ENCODE data around the gene VAMP3.

DNA sequence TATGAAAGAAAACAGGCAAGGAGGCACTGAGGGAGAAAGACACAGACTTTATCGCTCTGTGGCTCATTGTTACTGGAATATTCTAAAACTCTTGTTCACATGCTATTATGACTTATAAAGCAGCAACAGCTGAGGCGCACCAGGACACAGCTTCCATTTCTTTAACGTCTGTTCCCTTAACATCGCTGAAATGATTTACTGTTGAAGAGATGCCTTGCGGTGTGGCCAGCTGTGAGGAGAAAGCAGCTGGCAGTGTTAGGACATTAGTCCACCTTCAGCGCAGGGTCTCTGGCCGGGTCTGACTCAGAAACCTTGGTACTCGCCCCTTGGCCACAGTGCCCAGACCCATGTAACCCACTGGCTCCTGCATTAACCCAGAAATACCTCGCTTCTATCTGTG, 9.9 kb downstream of the VAMP3 start:
- TF ChIP-seq, protein P1, sequence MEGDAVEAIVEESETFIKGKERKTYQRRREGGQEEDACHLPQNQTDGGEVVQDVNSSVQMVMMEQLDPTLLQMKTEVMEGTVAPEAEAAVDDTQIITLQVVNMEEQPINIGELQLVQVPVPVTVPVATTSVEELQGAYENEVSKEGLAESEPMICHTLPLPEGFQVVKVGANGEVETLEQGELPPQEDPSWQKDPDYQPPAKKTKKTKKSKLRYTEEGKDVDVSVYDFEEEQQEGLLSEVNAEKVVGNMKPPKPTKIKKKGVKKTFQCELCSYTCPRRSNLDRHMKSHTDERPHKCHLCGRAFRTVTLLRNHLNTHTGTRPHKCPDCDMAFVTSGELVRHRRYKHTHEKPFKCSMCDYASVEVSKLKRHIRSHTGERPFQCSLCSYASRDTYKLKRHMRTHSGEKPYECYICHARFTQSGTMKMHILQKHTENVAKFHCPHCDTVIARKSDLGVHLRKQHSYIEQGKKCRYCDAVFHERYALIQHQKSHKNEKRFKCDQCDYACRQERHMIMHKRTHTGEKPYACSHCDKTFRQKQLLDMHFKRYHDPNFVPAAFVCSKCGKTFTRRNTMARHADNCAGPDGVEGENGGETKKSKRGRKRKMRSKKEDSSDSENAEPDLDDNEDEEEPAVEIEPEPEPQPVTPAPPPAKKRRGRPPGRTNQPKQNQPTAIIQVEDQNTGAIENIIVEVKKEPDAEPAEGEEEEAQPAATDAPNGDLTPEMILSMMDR (IDR thresholded peaks at IDR 0.05; ENCODE audit: poor library complexity) = no peak
- no peak for TF ChIP-seq EZH2 (IDR thresholded peaks at IDR 0.05; ENCODE audit: borderline replicate concordance)
- no peak for TF ChIP-seq EZH2phosphoT487 (IDR thresholded peaks at IDR 0.05; ENCODE audit: low read depth, severe bottlenecking, unreplicated experiment)
